SIG-M5 (cell line): ENCODE data around the gene PLA2G3.

Experiments used
- DNase-seq: peaks from one replicate; lab custom pipeline; 2025; lab: John Stamatoyannopoulos, UW

The PLA2G3 gene

GRCh38 chr22:31144223-31144622 is 3.9 kb upstream of the PLA2G3 start:
- DNase-seq = no peak

DNA sequence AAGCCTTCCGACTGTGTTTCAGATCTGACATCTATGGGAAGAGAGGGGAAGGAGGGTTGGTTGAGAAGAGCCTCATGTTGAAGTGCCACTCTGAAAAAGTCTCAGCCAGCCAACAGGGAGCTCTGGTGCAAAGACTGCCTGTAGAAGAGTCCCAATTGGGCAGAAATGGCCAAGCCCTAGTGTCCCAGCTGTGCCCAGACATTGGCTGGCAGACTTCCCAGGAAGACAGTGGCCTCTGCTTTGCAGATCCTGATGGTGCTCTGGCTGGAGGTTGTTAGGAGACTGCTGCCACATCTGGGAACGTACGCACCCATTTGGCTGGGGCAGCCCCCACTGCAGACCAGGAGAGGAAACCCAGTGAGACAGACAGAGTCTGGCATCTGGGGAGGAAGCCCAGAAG is 3.2 kb upstream of the PLA2G3 start:
- DNase-seq = no peak

GRCh38 chr22:31143038-31143437 is 2.7 kb upstream of the PLA2G3 start:
- DNase-seq = no peak

- DNase-seq = no peak
Measured at GRCh38 chr22:31142285-31142684, 2.0 kb upstream of the PLA2G3 start.

GRCh38 chr22:31141551-31141950 is 1.2 kb upstream of the PLA2G3 start:
- no peak for DNase-seq

GRCh38 chr22:31140746-31141145 is 438 bp upstream of the PLA2G3 start:
- DNase-seq = no peak

- DNase-seq = no peak
Measured at GRCh38 chr22:31139066-31139465, 1.2 kb downstream of the PLA2G3 start.

- no peak for DNase-seq
Measured at GRCh38 chr22:31138126-31138525, 2.2 kb downstream of the PLA2G3 start.

DNA sequence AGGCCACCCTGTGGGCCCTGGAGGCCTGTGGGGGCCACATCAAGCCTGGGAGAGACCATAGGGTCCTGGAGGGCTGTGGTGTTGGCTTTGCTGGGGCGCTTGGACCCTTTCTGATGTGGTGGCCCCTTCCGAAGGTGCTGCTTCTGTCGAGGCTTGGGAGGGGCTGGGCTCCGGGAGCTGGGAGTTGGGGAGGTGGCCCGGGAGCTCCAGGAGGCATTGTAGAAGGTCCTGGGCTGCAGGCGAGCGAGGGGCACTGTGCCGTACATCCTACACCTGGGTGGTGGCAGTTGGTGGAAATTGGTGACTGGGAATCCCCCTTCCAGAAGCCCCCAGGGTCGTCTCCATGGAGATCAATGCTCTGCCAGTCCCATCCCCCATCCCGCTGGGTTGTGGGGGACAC is 2.6 kb downstream of the PLA2G3 start:
- DNase-seq = no peak

DNA sequence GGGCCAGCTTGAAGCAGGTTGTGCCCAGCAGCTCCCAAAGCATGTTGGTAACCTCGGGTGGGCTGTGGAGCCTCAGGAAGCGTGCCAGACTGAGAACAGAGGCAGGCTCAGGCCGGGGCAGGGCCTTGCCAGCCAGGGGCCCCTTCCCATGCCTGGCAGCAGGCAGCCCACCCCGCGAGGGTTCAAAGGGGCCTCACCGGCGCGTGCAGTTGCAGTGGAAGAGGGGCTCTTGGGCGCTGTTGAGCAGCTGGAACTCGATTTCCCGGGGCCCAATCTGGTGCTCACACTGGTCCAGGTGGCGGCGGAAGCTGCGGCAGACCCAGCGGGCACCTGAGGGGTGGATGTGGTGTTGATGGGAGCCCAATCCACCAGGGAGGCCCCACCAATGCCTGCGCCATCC is 3.6 kb downstream of the PLA2G3 start:
- DNase-seq = no peak

GRCh38 chr22:31136155-31136554 is 4.2 kb downstream of the PLA2G3 start:
- DNase-seq = no peak

DNA sequence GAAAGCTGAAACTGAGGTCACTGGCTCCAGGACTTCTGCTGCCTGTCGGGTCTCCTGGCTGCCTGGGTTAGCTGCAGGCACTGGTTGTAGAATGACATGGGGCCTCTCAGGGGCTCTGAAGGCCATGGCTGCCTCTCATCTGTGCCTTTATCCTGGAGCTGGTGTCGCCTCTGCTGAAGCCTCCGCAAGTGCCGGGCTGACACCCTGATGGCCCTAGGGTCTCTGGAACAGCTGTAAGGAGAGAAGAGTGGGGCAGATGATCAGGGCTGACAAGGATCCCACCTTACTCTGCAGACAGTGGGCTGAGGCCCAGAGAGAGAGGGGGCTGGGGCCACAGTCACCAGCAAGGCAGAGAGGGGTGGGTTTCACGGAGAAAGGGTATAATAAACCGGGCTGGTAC is 4.6 kb downstream of the PLA2G3 start:
- DNase-seq = no peak

DNA sequence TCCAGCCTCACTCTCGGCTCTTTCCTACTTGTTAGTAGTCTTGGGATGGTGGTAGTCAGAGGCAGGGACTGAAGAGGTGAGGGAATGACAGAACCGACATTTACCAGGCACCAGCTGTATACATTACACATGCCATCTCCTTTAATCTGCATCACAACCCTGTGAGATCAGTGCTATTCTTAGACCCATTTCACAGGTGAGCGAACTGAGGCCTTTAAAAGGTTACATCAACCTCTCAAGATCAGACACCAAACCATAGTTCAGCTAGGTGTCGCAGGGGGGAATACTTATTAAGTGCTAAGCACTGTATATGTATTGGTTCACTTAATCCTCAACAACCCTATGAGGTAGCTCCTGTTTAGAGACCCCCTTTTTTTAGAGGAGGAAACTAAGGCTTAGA is 5.6 kb downstream of the PLA2G3 start:
- DNase-seq = no peak

- no peak for DNase-seq
Measured at GRCh38 chr22:31133911-31134310, 6.4 kb downstream of the PLA2G3 start.

DNA sequence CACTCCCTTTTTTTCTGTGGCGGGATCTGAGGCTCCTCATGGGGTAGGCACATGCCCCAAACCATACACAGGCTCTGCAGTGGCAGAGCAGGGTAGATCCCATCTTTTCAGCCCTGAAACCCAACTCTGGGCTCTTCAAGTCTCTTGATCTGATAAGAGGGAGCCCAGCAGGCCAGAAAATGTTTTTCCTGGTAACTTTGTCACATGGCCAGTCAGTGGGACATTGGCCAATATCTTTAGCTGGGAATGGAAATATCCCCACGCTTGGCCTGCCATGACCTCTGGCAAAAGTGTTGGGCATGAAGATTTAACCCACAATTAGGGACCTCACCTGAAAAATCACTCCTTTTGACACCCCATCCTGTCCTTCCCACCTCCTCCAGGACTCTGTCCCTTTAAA is 9.4 kb downstream of the PLA2G3 start:
- DNase-seq = no peak

GRCh38 chr22:31128156-31128555 is 12.2 kb downstream of the PLA2G3 start:
- DNase-seq = no peak

DNA sequence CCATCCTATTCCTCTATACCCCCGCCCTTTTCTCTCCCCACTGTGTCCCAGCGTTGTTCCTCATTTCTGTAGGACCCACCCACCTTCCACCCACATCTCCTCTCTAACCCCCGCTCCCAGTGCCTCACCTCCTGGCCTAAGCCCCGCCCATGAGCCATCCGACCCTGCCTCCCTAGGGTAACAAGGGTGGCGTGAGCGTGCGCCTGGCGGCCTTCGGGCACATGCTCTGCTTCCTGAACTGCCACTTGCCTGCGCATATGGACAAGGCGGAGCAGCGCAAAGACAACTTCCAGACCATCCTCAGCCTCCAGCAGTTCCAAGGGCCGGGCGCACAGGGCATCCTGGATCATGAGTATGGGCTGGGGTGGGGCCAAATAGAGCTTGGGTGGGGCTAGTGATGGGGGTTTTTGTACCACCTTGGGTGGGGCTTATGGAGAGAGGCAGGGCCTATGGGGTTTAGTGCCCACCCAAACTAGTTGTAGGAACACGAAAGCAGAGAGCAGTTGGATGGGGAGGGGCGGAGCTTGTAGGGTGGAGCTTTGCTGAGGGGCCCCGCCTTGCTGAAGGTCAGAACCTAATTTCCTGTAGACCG is 13.0 kb downstream of the PLA2G3 start:
- DNase-seq = no peak

- DNase-seq = no peak
Measured at GRCh38 chr22:31126869-31127175, 13.5 kb downstream of the PLA2G3 start.

DNA sequence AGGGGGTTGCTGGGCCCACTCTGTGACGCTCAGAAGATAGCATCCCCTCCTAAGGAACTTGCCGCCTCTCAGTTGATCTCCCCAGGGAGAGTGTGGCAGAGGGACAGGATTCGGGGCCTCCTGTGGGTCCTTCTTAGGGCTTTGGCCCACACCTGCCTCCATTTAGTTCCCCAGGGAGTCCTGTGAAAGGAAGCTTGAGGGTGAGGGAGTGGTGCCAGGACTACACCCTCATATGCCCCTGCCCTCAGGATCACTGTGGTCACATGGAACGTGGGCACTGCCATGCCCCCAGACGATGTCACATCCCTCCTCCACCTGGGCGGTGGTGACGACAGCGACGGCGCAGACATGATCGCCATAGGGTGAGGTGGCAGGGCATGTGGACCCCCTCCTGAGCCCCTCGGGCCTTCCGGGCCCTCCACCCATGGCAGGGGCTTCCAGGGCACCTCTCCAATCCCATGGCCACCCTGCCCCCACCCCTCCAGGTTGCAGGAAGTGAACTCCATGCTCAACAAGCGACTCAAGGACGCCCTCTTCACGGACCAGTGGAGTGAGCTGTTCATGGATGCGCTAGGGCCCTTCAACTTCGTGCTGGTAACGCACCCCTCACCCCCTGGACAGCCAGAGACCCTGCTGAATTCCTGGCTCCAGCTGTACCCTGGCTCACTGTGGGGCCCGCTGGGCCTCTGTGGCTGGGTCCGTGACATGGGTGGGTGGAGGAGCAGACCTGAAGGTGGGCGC is 14.0 kb downstream of the PLA2G3 start:
- no peak for DNase-seq

GRCh38 chr22:31125521-31126117 is 14.7 kb downstream of the PLA2G3 start:
- no peak for DNase-seq

DNA sequence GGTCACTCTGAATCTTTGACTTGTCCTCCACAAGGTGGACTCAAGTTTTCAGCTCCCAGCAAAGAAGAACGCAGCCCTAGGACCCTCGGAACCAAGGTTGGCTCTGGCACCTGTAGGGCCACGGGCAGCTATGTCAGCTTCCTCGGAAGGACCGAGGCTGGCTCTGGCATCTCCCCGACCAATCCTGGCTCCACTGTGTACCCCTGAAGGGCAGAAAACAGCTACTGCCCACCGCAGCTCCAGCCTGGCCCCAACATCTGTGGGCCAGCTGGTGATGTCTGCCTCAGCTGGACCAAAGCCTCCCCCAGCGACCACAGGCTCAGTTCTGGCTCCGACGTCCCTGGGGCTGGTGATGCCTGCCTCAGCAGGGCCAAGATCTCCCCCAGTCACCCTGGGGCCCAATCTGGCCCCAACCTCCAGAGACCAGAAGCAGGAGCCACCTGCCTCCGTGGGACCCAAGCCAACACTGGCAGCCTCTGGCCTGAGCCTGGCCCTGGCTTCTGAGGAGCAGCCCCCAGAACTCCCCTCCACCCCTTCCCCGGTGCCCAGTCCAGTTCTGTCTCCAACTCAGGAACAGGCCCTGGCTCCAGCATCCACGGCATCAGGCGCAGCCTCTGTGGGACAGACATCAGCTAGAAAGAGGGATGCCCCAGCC is 15.4 kb downstream of the PLA2G3 start:
- no peak for DNase-seq

DNA sequence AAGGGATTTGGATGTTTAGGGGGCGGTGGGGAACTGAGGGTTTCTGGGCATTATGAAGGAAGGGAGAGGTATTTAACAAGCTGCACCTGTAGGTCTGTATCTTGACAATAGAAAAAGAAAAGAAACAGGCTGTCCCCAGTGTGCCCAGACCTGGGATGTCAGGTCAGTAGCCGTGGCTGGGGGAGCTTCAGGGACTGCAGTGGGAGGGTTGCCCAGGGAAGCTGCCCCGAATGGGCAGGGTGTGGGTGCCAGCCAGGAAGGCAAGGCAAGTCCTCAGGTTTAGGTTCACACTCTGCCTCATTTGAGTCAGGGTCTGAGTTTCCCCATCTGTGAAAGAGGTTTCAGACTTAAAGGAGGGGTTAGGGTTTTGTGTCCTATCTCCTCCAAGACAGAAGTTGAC is 16.0 kb downstream of the PLA2G3 start:
- no peak for DNase-seq

DNA sequence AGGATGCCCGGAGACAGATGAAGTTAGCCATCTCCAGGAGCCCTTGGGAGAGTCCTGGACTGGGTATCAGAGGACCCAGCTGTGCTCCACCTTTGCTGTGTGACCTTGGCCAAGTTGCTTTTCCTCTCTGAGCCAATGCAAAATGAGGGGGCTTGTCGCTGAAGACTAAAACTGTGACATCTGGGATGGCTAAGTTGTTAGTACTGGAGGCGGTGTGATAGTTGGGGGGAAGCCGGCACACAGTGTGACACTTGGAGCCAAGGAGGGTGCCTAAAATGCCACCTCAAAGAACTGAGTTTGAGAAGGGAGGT is 17.1 kb downstream of the PLA2G3 start:
- DNase-seq = no peak
